H9 (cell line): Measurements from ENCODE around the gene MTRR. TPM values are rescaled to one million over a fixed set of nuclear protein-coding genes. Genes with fewer than 3 reads are reported as not detected.

Source experiments
- DNase-seq: peaks from one replicate; pipeline ENCODE4 v3.0.0-alpha.2; 2017
- H2AFZ ChIP-seq: one replicate; pipeline ENCODE4 v1.6.1; 2013; ENCODE audit warnings: mild to moderate bottlenecking, low read length, control low read depth, moderate library complexity
- H2AK5ac ChIP-seq: 2 replicates; pipeline ENCODE4 v1.6.1; 2013; ENCODE audit warnings: low read length, control low read depth, mixed read lengths; ENCODE audit not compliant: insufficient read length
- H2BK120ac ChIP-seq: one replicate; pipeline ENCODE4 v1.6.1; 2013; ENCODE audit warnings: low read depth, mild to moderate bottlenecking, low read length, control low read depth, inconsistent platforms; ENCODE audit not compliant: poor library complexity, severe bottlenecking
- H2BK12ac ChIP-seq: 2 replicates; pipeline ENCODE4 v1.6.1; 2013; ENCODE audit warnings: low read length, control low read depth, mixed read lengths, low read depth; ENCODE audit not compliant: insufficient read length
- H2BK15ac ChIP-seq: 2 replicates; pipeline ENCODE4 v1.6.1; 2013; ENCODE audit warnings: low read depth, low read length, control low read depth
- H2BK20ac ChIP-seq: one replicate; pipeline ENCODE4 v1.6.1; 2013; ENCODE audit warnings: low read depth, mild to moderate bottlenecking, low read length, control low read depth, inconsistent platforms; ENCODE audit not compliant: poor library complexity, severe bottlenecking
- H2BK5ac ChIP-seq: 2 replicates; pipeline ENCODE4 v1.6.1; 2013; ENCODE audit warnings: low read length, control low read depth, mixed read lengths; ENCODE audit not compliant: insufficient read length
- H3K14ac ChIP-seq: 2 replicates; pipeline ENCODE4 v1.6.1; 2013; ENCODE audit warnings: low read length, control low read depth; ENCODE audit not compliant: insufficient read depth
- H3K18ac ChIP-seq: 2 replicates; pipeline ENCODE4 v1.6.1; 2013; ENCODE audit warnings: low read depth, mild to moderate bottlenecking, mixed read lengths, low read length, control low read depth; ENCODE audit not compliant: insufficient read length
- H3K23ac ChIP-seq: 2 replicates; pipeline ENCODE4 v1.6.1; 2013; ENCODE audit warnings: low read length, control low read depth, mixed read lengths, low read depth; ENCODE audit not compliant: insufficient read length
- H3K23me2 ChIP-seq: 2 replicates; pipeline ENCODE4 v1.6.1; 2013; ENCODE audit warnings: low read depth, mild to moderate bottlenecking, mixed read lengths, low read length, control low read depth; ENCODE audit not compliant: insufficient read length, poor library complexity, severe bottlenecking
- H3K27ac ChIP-seq: 2 replicates; pipeline ENCODE4 v1.5.1; 2013; ENCODE audit warnings: low read length, control low read depth, mixed read lengths, low read depth; ENCODE audit not compliant: insufficient read length
- H3K27me3 ChIP-seq: 2 replicates; pipeline ENCODE4 v1.6.1; 2013; ENCODE audit warnings: low read length, control low read depth, inconsistent platforms; ENCODE audit not compliant: insufficient read depth
- H3K4ac ChIP-seq: 2 replicates; pipeline ENCODE4 v1.6.1; 2013; ENCODE audit warnings: low read depth, mild to moderate bottlenecking, control low read depth, inconsistent platforms, low read length, moderate library complexity
- H3K4me1 ChIP-seq: 2 replicates; pipeline ENCODE4 v1.6.1; 2013; ENCODE audit warnings: low read length, control low read depth, inconsistent platforms; ENCODE audit not compliant: insufficient read depth
- H3K4me2 ChIP-seq: 2 replicates; pipeline ENCODE4 v1.6.1; 2013; ENCODE audit warnings: low read length, control low read depth, mixed read lengths; ENCODE audit not compliant: insufficient read length, insufficient read depth
- H3K56ac ChIP-seq: 2 replicates; pipeline ENCODE4 v1.6.1; 2013; ENCODE audit warnings: low read depth, mild to moderate bottlenecking, mixed read lengths, low read length, control low read depth; ENCODE audit not compliant: insufficient read length
- H3K79me1 ChIP-seq: 2 replicates; pipeline ENCODE4 v1.6.1; 2013; ENCODE audit warnings: low read depth, mild to moderate bottlenecking, moderate library complexity, low read length, control low read depth, inconsistent platforms; ENCODE audit not compliant: insufficient read depth, poor library complexity, severe bottlenecking
- H3K79me2 ChIP-seq: 2 replicates; pipeline ENCODE4 v1.6.1; 2013; ENCODE audit warnings: low read length, control low read depth, inconsistent platforms; ENCODE audit not compliant: insufficient read depth
- H3K9ac ChIP-seq: 2 replicates; pipeline ENCODE4 v1.6.1; 2013; ENCODE audit warnings: low read length, control low read depth, mixed read lengths; ENCODE audit not compliant: insufficient read length; ENCODE audit errors: extremely low read depth
- H3K9me3 ChIP-seq: one replicate; pipeline ENCODE4 v1.6.1; 2013; ENCODE audit warnings: low read depth, low read length, inconsistent platforms; ENCODE audit not compliant: control insufficient read depth
- H3T11ph ChIP-seq: one replicate; pipeline ENCODE4 v1.6.1; 2013; ENCODE audit warnings: mild to moderate bottlenecking, low read length, control low read depth, inconsistent platforms
- H4K20me1 ChIP-seq: one replicate; pipeline ENCODE4 v1.6.1; 2013; ENCODE audit not compliant: control insufficient read depth, insufficient read length, insufficient read depth
- H4K5ac ChIP-seq: 2 replicates; pipeline ENCODE4 v1.6.1; 2013; ENCODE audit warnings: low read depth, mild to moderate bottlenecking, mixed read lengths, low read length, control low read depth; ENCODE audit not compliant: insufficient read length
- H4K8ac ChIP-seq: replicated peaks from 2 replicates; pipeline ENCODE4 v1.6.1; 2013; ENCODE audit warnings: low read length, control low read depth, mixed read lengths, low read depth; ENCODE audit not compliant: insufficient read length
- H4K91ac ChIP-seq: 2 replicates; pipeline ENCODE4 v1.6.1; 2013; ENCODE audit warnings: low read depth, mild to moderate bottlenecking, moderate library complexity, mixed read lengths, low read length, control low read depth; ENCODE audit not compliant: insufficient read length
- H3K27ac Mint-ChIP-seq, 3 experiments: 2 replicates in 2 of 3; 3 replicates in 1 of 3; pipeline ENCODE4 v1.8.0; 2020 to 2021; ENCODE audit warnings: mixed read lengths in 3 of 3, mild to moderate bottlenecking in 1 of 3, moderate library complexity in 1 of 3
- H3K27me3 Mint-ChIP-seq: 2 replicates; pipeline ENCODE4 v1.8.0; 2021; ENCODE audit warnings: low read depth, mild to moderate bottlenecking, moderate library complexity, mixed read lengths
- H3K36me3 Mint-ChIP-seq, 3 experiments: 2 replicates in 2 of 3; 3 replicates in 1 of 3; pipeline ENCODE4 v1.8.0; 2020 to 2021; ENCODE audit warnings: low read depth in 3 of 3, mixed read lengths in 3 of 3; ENCODE audit not compliant: insufficient read depth in 1 of 3
- H3K4me1 Mint-ChIP-seq, 2 experiments: 2 replicates each; pipeline ENCODE4 v1.8.0; 2020; ENCODE audit warnings: mixed read lengths in 2 of 2
- H3K4me3 Mint-ChIP-seq, 2 experiments: 2 replicates in 1 of 2; 3 replicates in 1 of 2; pipeline ENCODE4 v1.8.0; 2020 to 2021; ENCODE audit warnings: mild to moderate bottlenecking in 2 of 2, mixed read lengths in 2 of 2, moderate library complexity in 1 of 2
- H3K9me3 Mint-ChIP-seq, 2 experiments: 2 replicates in 1 of 2; 3 replicates in 1 of 2; pipeline ENCODE4 v1.8.0; 2020; ENCODE audit warnings: mild to moderate bottlenecking in 2 of 2, mixed read lengths in 2 of 2, moderate library complexity in 1 of 2
- WGBS: extraction: QIAGEN DNeasy Blood & Tissue Kit; methylation state at CpG from one replicate; pipeline ENCODE4 v1.1.7; 2013; ENCODE audit warnings: missing lambda C conversion rate, low lambda C conversion rate, mixed read lengths; ENCODE audit not compliant: insufficient read length; ENCODE audit errors: extremely low coverage; 5-methylcytosine and 5-hydroxymethylcytosine counted together
- total RNA-seq: library from RNA; stranded (reverse); gene quantifications from 2 replicates; pipeline ENCODE4 v1.2.1, GENCODE V29; 2021
- TF ChIP-seq, protein P1 (sequence below): fragments of 200-600 bp; sonication (generic); conservative IDR thresholded peaks from 3 replicates; pipeline ENCODE4 v1.8.0; 2021; ENCODE audit warnings: antibody characterized with exemption, mild to moderate bottlenecking

Gene MTRR
- total RNA-seq, 1 experiment from 2014 or later = 66.0 TPM

DNA sequence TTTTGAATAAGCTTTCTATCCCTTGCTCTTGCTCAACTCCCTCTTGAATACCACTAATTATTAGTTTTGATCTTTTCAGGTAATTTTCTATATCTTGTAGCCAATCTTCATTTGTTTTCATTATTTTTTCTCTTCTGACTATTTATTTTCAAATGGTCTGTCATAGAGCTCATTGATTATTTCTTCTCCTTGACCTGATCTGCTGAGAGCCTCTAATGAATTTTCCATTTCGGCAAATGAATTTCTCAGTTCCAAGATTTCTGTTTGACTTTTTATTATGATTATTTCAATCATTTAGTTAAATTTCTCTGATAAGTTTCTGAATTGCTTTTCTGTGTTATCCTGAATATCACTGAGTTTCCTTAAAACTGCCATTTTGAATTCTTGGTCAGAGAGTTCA lies 39.4 kb downstream of the MTRR start:
- no peak for DNase-seq
- Mint-ChIP-seq H3K9me3 (peaks cover 29 to 36% of the 10 kb centered on the region in 2 experiments), H3K36me3 (peaks cover 40 to 61% (median 49%) of the 10 kb centered on the region in 3 experiments)

More for the DNA sequence above, 39.4 kb downstream of the MTRR start:
- H2BK120ac ChIP-seq = no peak overlapping the region
- H3K18ac ChIP-seq = no peak overlapping the region
- H3K23me2 ChIP-seq = no peaks in the 10 kb centered on the region
- H3K14ac ChIP-seq = no peak overlapping the region
- H3K9ac ChIP-seq = no peak overlapping the region
- no peak overlapping the region for H3K4me3 Mint-ChIP-seq
- no peak overlapping the region for H4K8ac ChIP-seq
- no peak overlapping the region for H3K4me2 ChIP-seq
- H4K20me1 ChIP-seq = no peaks in the 10 kb centered on the region
- no peak overlapping the region for H3K56ac ChIP-seq
- H3K4me1 Mint-ChIP-seq = peaks cover 0 to 5% of the 10 kb centered on the region in 2 experiments; a peak in 2 of 4 replicates
- no peak overlapping the region for H2AK5ac ChIP-seq
- H4K5ac ChIP-seq = no peak overlapping the region
- H3K27me3 ChIP-seq = no peaks in the 10 kb centered on the region
- no peak overlapping the region for H3T11ph ChIP-seq
- H3K27ac ChIP-seq = no peak overlapping the region
- H2BK5ac ChIP-seq = no peak overlapping the region
- H3K79me2 ChIP-seq = no peaks in the 10 kb centered on the region
- no CpG with 5 or more reads among the region's 1 CpG for WGBS
- TF ChIP-seq, protein P1, sequence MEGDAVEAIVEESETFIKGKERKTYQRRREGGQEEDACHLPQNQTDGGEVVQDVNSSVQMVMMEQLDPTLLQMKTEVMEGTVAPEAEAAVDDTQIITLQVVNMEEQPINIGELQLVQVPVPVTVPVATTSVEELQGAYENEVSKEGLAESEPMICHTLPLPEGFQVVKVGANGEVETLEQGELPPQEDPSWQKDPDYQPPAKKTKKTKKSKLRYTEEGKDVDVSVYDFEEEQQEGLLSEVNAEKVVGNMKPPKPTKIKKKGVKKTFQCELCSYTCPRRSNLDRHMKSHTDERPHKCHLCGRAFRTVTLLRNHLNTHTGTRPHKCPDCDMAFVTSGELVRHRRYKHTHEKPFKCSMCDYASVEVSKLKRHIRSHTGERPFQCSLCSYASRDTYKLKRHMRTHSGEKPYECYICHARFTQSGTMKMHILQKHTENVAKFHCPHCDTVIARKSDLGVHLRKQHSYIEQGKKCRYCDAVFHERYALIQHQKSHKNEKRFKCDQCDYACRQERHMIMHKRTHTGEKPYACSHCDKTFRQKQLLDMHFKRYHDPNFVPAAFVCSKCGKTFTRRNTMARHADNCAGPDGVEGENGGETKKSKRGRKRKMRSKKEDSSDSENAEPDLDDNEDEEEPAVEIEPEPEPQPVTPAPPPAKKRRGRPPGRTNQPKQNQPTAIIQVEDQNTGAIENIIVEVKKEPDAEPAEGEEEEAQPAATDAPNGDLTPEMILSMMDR = no peak
- no peak overlapping the region for H2AFZ ChIP-seq
- no peak overlapping the region for H2BK15ac ChIP-seq
- no peak overlapping the region for H2BK12ac ChIP-seq
- no peaks in the 10 kb centered on the region for H3K27me3 Mint-ChIP-seq
- no peak overlapping the region for H3K27ac Mint-ChIP-seq
- no peak overlapping the region for H3K4ac ChIP-seq
- no peak overlapping the region for H2BK20ac ChIP-seq
- no peaks in the 10 kb centered on the region for H3K79me1 ChIP-seq
- no peaks in the 10 kb centered on the region for H3K4me1 ChIP-seq
- H3K23ac ChIP-seq = no peak overlapping the region
- no peaks in the 10 kb centered on the region for H3K9me3 ChIP-seq
- no peak overlapping the region for H4K91ac ChIP-seq
